ENCODE measurements around the gene YIPF5.

DNA sequence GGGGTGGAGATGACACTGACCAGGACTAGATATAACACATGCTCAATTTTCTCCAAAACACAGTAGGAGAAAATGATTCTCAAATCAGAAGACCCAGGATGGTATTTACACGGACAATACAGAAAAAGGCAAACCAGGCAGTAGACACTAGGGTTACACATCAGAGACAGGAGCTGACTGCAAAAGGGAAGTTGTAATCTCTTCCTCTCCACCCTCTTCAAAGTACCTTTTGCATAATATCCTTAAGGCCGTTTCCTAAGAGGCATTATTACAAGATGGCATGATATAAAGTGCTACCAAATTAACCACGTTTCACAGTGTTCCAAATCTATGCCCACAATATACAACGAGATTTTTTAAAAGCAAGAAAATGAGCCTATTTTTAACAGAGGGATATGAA, 39.2 kb downstream of the YIPF5 start:
- no peak for TF ChIP-seq EZH2 (IDR thresholded peaks at IDR 0.05; ENCODE audit: borderline replicate concordance, low read depth, low read length, severe bottlenecking)
- TF ChIP-seq, protein P1, sequence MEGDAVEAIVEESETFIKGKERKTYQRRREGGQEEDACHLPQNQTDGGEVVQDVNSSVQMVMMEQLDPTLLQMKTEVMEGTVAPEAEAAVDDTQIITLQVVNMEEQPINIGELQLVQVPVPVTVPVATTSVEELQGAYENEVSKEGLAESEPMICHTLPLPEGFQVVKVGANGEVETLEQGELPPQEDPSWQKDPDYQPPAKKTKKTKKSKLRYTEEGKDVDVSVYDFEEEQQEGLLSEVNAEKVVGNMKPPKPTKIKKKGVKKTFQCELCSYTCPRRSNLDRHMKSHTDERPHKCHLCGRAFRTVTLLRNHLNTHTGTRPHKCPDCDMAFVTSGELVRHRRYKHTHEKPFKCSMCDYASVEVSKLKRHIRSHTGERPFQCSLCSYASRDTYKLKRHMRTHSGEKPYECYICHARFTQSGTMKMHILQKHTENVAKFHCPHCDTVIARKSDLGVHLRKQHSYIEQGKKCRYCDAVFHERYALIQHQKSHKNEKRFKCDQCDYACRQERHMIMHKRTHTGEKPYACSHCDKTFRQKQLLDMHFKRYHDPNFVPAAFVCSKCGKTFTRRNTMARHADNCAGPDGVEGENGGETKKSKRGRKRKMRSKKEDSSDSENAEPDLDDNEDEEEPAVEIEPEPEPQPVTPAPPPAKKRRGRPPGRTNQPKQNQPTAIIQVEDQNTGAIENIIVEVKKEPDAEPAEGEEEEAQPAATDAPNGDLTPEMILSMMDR (IDR thresholded peaks at IDR 0.05; ENCODE audit: extremely low read depth in 1 of 2, insufficient read depth in 1 of 2, low read depth in 1 of 2, low read length in 2 of 2): no peak
- TF ChIP-seq POLR2AphosphoS5 (IDR thresholded peaks at IDR 0.05; ENCODE audit: insufficient read depth, low read depth, low read length): no peak
- TF ChIP-seq, protein P2, sequence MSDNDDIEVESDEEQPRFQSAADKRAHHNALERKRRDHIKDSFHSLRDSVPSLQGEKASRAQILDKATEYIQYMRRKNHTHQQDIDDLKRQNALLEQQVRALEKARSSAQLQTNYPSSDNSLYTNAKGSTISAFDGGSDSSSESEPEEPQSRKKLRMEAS (IDR thresholded peaks at IDR 0.05; ENCODE audit: insufficient read depth, insufficient read length): no peak
- TF ChIP-seq POLR2A (IDR thresholded peaks at IDR 0.05; ENCODE audit: low read depth, low read length): no peak
